ENCODE results near the gene TUFT1. TPM values are rescaled to one million over a fixed set of nuclear protein-coding genes. Genes with fewer than 3 reads are reported as not detected.
A peak's percentile ranks its signal among the peaks of the same experiment; 100 is the strongest.

TUFT1 gene
- total and polyA plus RNA-seq, 9 of the 15 experiments (the other 6 are each of a cell fraction or from before 2014, with no cell fraction given): 0.54 to 2.0 (median 1.7) TPM

DNA sequence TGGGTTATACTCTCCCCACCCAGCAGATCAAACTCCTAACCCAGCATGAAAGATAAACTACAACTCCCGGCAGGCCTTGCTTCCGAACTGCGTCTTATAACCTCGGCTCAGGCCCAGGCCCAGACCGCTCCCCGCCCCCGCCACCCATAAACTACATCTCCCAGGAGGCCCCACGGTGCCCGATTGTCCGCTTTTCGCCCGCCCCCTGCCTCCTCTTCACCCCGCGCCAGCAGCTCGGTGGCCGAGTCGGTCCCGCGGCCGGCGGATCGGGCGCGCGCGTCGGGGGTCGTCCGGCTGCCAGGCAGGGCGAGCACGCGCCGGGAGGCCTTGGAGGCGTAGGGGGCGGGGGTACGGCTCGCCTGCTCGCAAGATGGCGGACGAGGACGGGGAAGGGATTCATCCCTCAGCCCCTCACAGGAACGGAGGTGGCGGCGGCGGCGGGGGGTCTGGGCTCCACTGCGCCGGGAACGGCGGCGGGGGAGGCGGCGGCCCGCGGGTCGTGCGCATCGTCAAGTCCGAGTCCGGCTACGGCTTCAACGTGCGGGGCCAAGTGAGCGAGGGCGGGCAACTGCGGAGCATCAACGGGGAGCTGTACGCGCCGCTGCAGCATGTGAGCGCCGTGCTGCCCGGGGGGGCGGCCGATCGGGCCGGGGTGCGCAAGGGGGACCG is 71.9 kb downstream of the TUFT1 start, which contains the start of gene SNX27 (continued):
- TF ChIP-seq, protein P1, sequence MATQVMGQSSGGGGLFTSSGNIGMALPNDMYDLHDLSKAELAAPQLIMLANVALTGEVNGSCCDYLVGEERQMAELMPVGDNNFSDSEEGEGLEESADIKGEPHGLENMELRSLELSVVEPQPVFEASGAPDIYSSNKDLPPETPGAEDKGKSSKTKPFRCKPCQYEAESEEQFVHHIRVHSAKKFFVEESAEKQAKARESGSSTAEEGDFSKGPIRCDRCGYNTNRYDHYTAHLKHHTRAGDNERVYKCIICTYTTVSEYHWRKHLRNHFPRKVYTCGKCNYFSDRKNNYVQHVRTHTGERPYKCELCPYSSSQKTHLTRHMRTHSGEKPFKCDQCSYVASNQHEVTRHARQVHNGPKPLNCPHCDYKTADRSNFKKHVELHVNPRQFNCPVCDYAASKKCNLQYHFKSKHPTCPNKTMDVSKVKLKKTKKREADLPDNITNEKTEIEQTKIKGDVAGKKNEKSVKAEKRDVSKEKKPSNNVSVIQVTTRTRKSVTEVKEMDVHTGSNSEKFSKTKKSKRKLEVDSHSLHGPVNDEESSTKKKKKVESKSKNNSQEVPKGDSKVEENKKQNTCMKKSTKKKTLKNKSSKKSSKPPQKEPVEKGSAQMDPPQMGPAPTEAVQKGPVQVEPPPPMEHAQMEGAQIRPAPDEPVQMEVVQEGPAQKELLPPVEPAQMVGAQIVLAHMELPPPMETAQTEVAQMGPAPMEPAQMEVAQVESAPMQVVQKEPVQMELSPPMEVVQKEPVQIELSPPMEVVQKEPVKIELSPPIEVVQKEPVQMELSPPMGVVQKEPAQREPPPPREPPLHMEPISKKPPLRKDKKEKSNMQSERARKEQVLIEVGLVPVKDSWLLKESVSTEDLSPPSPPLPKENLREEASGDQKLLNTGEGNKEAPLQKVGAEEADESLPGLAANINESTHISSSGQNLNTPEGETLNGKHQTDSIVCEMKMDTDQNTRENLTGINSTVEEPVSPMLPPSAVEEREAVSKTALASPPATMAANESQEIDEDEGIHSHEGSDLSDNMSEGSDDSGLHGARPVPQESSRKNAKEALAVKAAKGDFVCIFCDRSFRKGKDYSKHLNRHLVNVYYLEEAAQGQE (IDR thresholded peaks at IDR 0.05; ENCODE audit: borderline replicate concordance): no peak
- TF ChIP-seq, protein P1 (CRISPR knock-in tag; IDR thresholded peaks at IDR 0.05; ENCODE audit: low read depth): peak; percentile 59; the same call in 1 of the 2 replicates
- TF ChIP-seq, protein P2, sequence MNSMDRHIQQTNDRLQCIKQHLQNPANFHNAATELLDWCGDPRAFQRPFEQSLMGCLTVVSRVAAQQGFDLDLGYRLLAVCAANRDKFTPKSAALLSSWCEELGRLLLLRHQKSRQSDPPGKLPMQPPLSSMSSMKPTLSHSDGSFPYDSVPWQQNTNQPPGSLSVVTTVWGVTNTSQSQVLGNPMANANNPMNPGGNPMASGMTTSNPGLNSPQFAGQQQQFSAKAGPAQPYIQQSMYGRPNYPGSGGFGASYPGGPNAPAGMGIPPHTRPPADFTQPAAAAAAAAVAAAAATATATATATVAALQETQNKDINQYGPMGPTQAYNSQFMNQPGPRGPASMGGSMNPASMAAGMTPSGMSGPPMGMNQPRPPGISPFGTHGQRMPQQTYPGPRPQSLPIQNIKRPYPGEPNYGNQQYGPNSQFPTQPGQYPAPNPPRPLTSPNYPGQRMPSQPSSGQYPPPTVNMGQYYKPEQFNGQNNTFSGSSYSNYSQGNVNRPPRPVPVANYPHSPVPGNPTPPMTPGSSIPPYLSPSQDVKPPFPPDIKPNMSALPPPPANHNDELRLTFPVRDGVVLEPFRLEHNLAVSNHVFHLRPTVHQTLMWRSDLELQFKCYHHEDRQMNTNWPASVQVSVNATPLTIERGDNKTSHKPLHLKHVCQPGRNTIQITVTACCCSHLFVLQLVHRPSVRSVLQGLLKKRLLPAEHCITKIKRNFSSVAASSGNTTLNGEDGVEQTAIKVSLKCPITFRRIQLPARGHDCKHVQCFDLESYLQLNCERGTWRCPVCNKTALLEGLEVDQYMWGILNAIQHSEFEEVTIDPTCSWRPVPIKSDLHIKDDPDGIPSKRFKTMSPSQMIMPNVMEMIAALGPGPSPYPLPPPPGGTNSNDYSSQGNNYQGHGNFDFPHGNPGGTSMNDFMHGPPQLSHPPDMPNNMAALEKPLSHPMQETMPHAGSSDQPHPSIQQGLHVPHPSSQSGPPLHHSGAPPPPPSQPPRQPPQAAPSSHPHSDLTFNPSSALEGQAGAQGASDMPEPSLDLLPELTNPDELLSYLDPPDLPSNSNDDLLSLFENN (IDR thresholded peaks at IDR 0.05; ENCODE audit: low read depth in 2 of 2, low read length in 2 of 2): 0 out of 4 replicates have a peak, but pooled peaks of 1 of the 2 experiments have one; percentile 7
- TF ChIP-seq L3MBTL2 (IDR thresholded peaks at IDR 0.05) (peak; percentile 44; the same call in 1 of the 2 replicates), ESRRA (IDR thresholded peaks at IDR 0.05; ENCODE audit: borderline replicate concordance, low read depth) (peak; percentile 29; the same call in 1 of the 2 replicates), KDM5B (IDR thresholded peaks at IDR 0.05; ENCODE audit: insufficient replicate concordance, low read depth, low read length) (peak; percentile 75), ZNF311 (CRISPR knock-in tag; IDR thresholded peaks at IDR 0.05) (no peak), ILF3 (IDR thresholded peaks at IDR 0.05; ENCODE audit: borderline replicate concordance) (peak; percentile 56; the same call in 1 of the 2 replicates), HDAC8 (tag; IDR thresholded peaks at IDR 0.05) (peak; percentile 90), MIER1 (IDR thresholded peaks at IDR 0.05; ENCODE audit: low read depth) (no peak), SMAD1 (IDR thresholded peaks at IDR 0.05; ENCODE audit: low read depth, low read length, partially characterized antibody) (no peak)
- TF ChIP-seq, protein P3, sequence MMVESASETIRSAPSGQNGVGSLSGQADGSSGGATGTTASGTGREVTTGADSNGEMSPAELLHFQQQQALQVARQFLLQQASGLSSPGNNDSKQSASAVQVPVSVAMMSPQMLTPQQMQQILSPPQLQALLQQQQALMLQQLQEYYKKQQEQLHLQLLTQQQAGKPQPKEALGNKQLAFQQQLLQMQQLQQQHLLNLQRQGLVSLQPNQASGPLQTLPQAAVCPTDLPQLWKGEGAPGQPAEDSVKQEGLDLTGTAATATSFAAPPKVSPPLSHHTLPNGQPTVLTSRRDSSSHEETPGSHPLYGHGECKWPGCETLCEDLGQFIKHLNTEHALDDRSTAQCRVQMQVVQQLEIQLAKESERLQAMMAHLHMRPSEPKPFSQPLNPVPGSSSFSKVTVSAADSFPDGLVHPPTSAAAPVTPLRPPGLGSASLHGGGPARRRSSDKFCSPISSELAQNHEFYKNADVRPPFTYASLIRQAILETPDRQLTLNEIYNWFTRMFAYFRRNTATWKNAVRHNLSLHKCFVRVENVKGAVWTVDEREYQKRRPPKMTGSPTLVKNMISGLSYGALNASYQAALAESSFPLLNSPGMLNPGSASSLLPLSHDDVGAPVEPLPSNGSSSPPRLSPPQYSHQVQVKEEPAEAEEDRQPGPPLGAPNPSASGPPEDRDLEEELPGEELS (CRISPR knock-in tag; IDR thresholded peaks at IDR 0.05; ENCODE audit: borderline replicate concordance): no peak

Data from K562 (cell line).